ENCODE measurements around the gene SNCB.

The SNCB gene

DNA sequence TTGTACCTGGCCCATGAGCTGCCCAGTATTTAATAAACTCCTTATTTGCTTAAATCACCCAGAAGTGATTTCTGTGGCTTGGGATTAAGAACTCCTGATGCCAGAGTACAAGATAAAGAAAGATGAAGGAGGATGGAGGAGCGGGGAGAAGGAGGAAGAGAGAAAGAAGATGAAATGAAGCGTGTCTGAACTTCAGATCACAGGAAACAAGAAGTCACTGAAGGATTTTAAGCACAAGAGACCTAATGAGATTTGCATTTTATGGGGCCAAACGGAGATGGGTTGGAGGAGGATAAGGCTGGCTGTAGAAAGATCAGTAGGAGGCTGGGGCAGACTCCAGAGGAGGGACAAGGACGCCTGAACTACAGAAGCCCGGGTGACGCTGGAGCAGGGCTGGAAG is 3.3 kb upstream of the SNCB start:
- TF ChIP-seq, protein P1, sequence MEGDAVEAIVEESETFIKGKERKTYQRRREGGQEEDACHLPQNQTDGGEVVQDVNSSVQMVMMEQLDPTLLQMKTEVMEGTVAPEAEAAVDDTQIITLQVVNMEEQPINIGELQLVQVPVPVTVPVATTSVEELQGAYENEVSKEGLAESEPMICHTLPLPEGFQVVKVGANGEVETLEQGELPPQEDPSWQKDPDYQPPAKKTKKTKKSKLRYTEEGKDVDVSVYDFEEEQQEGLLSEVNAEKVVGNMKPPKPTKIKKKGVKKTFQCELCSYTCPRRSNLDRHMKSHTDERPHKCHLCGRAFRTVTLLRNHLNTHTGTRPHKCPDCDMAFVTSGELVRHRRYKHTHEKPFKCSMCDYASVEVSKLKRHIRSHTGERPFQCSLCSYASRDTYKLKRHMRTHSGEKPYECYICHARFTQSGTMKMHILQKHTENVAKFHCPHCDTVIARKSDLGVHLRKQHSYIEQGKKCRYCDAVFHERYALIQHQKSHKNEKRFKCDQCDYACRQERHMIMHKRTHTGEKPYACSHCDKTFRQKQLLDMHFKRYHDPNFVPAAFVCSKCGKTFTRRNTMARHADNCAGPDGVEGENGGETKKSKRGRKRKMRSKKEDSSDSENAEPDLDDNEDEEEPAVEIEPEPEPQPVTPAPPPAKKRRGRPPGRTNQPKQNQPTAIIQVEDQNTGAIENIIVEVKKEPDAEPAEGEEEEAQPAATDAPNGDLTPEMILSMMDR (conservative IDR thresholded peaks at IDR 0.05; ENCODE audit: low read length), result no peak
- TF ChIP-seq EZH2phosphoT487 (IDR thresholded peaks at IDR 0.05; ENCODE audit: borderline replicate concordance), result no peak
- H3K4me3 ChIP-seq (ENCODE audit: low read length, poor library complexity, severe bottlenecking), result no peak overlapping the region
- H3F3A ChIP-seq (ENCODE audit: low read depth), result no peaks in the 10 kb centered on the region
- H3K79me2 ChIP-seq (ENCODE audit: insufficient read depth, low read length), result no peaks in the 10 kb centered on the region
- no peak overlapping the region for H2AFZ ChIP-seq (ENCODE audit: low read length)
- H3K9ac ChIP-seq (ENCODE audit: low read depth, low read length, poor library complexity, severe bottlenecking), result no peak overlapping the region
- H3K4me2 ChIP-seq (ENCODE audit: low read depth, low read length, poor library complexity, severe bottlenecking), result no peak overlapping the region
- H3K27me3 ChIP-seq (ENCODE audit: insufficient read depth, low read length, poor library complexity, severe bottlenecking), result no peaks in the 10 kb centered on the region
- H3K9me3 ChIP-seq (ENCODE audit: insufficient read depth, low read depth, low read length), result no peaks in the 10 kb centered on the region
- no peaks in the 10 kb centered on the region for H3K4me1 ChIP-seq (ENCODE audit: insufficient read depth, low read length, poor library complexity, severe bottlenecking)
- H4K20me1 ChIP-seq (ENCODE audit: insufficient read depth, low read length, poor library complexity, severe bottlenecking), result no peaks in the 10 kb centered on the region
- H3K36me3 ChIP-seq (ENCODE audit: insufficient read depth, low read length), result no peaks in the 10 kb centered on the region
- no peaks in the 10 kb centered on the region for H3K9me2 ChIP-seq (replicated peaks; ENCODE audit: low read depth, low read length)

DNA sequence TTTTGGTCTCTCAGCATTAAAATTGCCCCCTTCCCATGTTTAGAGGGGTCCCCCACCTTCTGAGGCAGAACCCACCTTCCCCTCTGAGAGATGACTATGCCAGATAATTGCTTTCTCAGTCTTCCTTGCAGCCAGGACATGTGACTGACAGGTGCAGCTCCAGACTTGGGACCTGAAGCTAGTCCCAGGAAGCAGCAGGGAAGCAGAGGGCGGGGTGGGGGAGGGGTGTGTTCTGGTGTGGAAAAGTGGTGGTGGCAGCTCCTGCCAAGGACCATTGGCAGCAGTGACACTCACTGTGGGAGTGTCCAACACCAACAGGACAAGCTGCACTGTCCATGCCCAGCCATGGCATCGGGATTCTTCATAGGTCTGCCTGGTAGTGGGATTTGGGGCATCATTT is 2.4 kb upstream of the SNCB start:
- no peak overlapping the region for H3K9ac ChIP-seq (ENCODE audit: low read depth, low read length, poor library complexity, severe bottlenecking)
- no peak overlapping the region for H3K4me2 ChIP-seq (ENCODE audit: low read depth, low read length, poor library complexity, severe bottlenecking)
- H3K9me3 ChIP-seq (ENCODE audit: insufficient read depth, low read depth, low read length), result no peaks in the 10 kb centered on the region
- H3K27me3 ChIP-seq (ENCODE audit: insufficient read depth, low read length, poor library complexity, severe bottlenecking), result no peaks in the 10 kb centered on the region
- TF ChIP-seq EZH2phosphoT487 (IDR thresholded peaks at IDR 0.05; ENCODE audit: borderline replicate concordance), result no peak
- H3F3A ChIP-seq (ENCODE audit: low read depth), result no peaks in the 10 kb centered on the region
- H3K36me3 ChIP-seq (ENCODE audit: insufficient read depth, low read length), result no peaks in the 10 kb centered on the region
- no peaks in the 10 kb centered on the region for H3K4me1 ChIP-seq (ENCODE audit: insufficient read depth, low read length, poor library complexity, severe bottlenecking)
- H3K4me3 ChIP-seq (ENCODE audit: low read length, poor library complexity, severe bottlenecking), result no peak overlapping the region
- H3K79me2 ChIP-seq (ENCODE audit: insufficient read depth, low read length), result no peaks in the 10 kb centered on the region
- H4K20me1 ChIP-seq (ENCODE audit: insufficient read depth, low read length, poor library complexity, severe bottlenecking), result no peaks in the 10 kb centered on the region
- no peaks in the 10 kb centered on the region for H3K9me2 ChIP-seq (replicated peaks; ENCODE audit: low read depth, low read length)
- H2AFZ ChIP-seq (ENCODE audit: low read length), result no peak overlapping the region

DNA sequence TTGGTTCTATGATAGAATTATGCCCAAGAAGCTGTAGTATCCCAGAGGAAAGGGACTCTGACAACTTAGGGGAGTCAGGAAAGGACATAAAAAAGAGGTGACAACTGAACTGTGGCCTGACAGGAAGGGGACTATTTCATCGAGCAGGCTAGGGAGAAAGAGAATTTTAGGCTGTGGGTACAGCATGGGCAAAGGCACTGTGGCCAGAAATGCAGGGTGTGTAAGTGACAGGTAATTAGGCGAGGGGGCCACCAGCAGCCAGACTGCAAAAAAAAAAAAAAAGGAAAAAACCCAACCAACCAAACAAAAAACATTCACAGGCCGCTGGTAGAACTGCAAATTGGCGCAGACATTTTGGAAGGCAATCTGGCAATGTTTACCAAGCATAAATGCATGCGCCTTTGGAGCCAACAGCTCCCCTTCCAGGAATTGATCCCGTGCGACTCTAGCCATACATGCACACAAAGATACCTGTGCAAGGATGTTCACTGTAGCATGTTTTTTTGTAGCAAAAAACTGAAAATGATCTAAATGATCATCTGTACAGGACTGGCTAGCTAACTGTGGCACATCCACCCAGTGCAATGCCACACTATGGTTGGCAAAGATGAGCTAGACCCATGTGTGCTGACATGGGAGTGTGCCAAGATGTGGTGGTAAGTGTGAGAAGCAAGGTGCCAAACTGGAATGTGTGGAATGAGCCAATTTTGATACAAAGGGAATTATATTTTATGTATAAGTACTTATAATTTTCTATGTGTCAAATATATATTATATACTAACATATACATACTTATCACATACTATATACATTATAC is 1.3 kb upstream of the SNCB start:
- H3K9ac ChIP-seq (ENCODE audit: low read depth, low read length, poor library complexity, severe bottlenecking), result no peak overlapping the region
- no peak overlapping the region for H3K4me2 ChIP-seq (ENCODE audit: low read depth, low read length, poor library complexity, severe bottlenecking)
- no peaks in the 10 kb centered on the region for H3K4me1 ChIP-seq (ENCODE audit: insufficient read depth, low read length, poor library complexity, severe bottlenecking)
- no peaks in the 10 kb centered on the region for H3F3A ChIP-seq (ENCODE audit: low read depth)
- TF ChIP-seq, protein P1 (conservative IDR thresholded peaks at IDR 0.05; ENCODE audit: low read length), result no peak
- no peak for TF ChIP-seq EZH2phosphoT487 (IDR thresholded peaks at IDR 0.05; ENCODE audit: borderline replicate concordance)
- no peaks in the 10 kb centered on the region for H3K79me2 ChIP-seq (ENCODE audit: insufficient read depth, low read length)
- H3K9me3 ChIP-seq (ENCODE audit: insufficient read depth, low read depth, low read length), result no peaks in the 10 kb centered on the region
- H2AFZ ChIP-seq (ENCODE audit: low read length), result no peak overlapping the region
- no peaks in the 10 kb centered on the region for H4K20me1 ChIP-seq (ENCODE audit: insufficient read depth, low read length, poor library complexity, severe bottlenecking)
- no peaks in the 10 kb centered on the region for H3K36me3 ChIP-seq (ENCODE audit: insufficient read depth, low read length)
- H3K27me3 ChIP-seq (ENCODE audit: insufficient read depth, low read length, poor library complexity, severe bottlenecking), result no peaks in the 10 kb centered on the region
- H3K4me3 ChIP-seq (ENCODE audit: low read length, poor library complexity, severe bottlenecking), result no peak overlapping the region
- no peaks in the 10 kb centered on the region for H3K9me2 ChIP-seq (replicated peaks; ENCODE audit: low read depth, low read length)

All from Loucy (cell line).